GM19463 (cell line): Measurements from ENCODE around the gene SAMSN1.
A peak's percentile ranks its signal among the peaks of the same experiment; 100 is the strongest.
"Not testable (repeated sequence)": the region's sequence is repeated elsewhere in the genome, so short reads cannot be mapped to it uniquely, and the experiment has no call there.

Experiments used
- ATAC-seq: cut with Tn5 transposase; IDR thresholded peaks from one replicate; pipeline ENCODE4 v1.9.1; 2021; ENCODE audit warnings: mild to moderate bottlenecking, moderate library complexity; ENCODE audit not compliant: unreplicated experiment

Gene SAMSN1

DNA sequence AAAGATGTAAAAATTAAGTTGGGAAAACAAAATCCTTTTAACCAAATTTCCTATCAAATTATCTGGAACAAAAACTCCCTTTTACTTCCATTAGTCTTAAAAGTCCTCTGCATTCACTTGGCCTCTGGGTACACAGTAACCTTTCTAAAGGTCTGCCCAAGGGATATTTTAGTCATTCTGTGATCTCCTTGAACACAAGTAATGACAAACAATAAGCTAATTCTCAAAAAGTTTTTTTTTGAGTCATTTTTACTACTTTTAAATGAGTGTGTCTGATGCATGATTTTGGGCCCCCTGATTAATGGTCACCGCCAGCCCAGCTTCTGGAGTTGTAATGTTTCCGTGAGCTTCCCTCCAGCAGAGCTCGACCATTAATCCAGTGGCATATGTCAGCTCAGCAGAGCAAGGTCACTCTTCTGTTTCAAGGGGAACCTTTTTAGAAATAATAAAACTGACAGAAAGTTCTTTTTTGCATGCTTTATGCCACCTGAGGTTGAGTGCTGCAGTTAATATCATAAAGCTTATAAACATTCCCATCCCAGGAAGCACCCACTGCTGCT, 14.3 kb downstream of the SAMSN1 start:
- no peak for ATAC-seq

DNA sequence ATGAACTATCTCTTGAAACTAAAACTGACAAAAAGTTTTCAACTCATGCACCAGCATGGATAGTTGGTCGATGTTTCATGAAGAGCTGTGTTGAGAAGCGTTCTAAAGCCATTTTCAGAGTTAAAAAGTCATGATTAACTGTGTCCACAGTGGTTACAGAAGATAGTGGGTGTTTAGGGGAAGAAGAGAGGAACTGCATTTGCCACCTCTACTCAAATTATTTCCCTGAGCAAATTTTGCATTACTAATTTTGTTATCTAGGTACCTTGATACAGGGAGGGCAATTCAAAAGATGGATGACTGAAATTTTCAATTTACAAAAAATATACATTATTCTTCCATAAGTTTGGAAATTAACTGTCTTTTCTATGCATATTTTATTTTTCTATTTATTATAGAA, 15.5 kb downstream of the SAMSN1 start:
- ATAC-seq: no peak

DNA sequence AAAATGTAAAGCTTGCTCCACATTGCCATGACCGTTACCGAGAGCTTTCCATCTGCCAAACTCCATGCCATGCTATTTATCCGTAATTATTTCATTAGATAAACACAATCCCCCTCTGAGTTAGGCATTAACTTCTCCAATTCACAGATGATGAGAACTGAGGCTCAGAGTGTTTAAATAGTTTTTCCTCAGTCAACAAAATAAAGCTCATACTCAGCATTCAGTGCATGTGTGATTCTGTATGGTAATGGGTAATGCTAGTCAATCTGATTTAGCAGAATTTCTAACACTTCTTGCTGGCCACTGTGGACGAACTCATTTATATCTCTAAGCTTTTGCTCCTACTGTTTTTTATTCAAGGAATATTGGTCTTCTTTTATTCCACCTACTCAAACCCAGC, 17.3 kb downstream of the SAMSN1 start:
- ATAC-seq: no peak

DNA sequence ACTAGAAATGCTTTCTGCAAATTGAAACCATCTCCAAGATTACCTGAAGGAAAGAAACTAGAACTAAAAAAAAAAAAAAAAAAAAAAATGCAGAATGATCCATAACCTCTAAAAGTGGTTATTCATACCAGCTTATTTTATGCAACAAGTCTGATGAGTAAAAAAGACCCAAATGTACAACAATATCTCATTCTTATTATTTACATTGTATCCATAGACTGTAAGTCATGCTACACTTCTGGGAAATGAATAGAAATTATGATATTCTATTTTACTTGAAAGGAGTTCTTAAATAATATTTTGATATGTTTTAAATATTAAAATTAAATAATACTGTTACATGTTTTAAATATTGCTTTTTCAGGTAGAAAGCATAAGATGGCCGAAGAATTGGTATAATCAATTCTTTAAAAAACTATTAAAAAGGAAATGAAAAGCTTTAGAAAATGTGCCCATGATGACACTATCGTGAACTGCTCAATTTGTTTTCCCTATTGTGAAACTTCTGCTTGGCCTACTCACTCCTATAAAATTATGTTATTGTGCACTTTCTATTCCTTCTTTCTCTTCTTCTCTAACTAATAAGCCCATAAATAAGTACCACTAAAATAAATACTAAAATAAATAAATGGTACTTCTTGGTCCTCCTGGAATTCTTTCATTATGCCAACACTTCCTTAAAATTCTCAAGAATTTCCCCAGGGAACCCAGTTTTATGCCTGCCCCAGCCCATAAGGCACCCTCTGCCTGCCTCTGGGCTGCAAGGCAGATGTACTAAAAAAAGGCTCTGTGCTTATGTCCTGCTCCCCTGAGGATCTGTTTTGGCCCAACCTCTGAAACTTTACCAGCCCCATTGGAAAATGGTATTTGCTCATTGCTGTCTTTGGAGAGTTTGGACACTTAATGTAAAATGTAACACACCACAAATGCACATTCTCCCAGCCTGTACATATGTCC, 18.1 kb downstream of the SAMSN1 start:
- no peak for ATAC-seq

DNA sequence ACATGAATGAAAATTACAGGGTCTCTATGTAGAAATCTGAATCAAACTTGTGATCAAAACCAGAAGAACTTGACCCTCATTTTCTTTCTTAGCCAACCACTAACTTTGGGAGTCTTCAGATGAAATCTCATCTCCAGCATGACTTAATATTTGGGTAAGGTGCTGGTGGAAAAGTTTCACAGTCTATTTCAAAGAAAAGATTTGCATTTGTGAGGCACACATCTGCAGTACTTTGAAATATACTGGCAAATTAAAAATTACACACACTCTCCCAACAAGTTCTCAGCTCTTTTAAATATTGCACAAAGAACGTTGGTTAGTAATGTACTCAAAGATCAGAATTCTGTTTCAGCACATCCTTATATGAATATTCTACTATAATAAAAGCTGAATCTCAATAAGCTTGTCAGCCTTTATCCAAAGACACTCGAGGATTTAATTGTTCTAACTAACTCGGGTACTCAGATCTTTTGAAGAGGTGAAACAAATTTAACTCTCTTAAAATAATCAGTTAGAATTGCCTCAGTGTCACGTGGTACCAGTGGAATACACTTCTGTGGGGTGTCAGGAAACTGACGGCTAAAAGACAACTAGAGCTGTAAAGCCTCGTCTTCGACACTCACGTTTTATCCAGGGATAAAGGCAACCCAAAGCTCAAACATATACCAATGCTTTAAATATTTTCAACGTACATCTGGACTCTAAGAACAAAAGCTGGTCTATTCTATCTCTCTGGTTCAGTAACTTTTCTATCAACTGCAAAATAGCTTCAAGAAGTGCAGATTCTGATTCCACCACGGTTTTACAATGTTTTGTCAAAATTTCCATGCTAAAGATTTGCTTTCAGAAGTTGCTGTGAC, 19.0 kb downstream of the SAMSN1 start:
- ATAC-seq: no peak

DNA sequence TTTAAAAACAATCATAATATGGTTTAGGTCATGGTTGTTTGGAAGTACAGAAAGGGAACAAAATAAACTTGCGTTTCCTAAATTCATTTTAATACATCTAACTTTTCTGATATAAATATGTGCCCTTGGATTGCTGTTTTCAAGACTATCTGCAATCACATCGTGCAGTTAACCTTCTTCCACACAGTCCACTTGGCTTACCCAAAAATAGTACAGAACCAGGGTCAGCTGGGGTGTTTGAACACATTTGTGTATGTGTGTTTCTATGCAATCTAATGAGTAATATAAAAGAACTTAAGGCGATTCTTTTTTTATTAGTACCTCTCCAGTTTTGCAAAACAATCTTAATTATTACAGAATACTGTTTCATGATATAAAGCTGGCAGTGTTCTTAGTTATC, 19.9 kb downstream of the SAMSN1 start:
- ATAC-seq: no peak

DNA sequence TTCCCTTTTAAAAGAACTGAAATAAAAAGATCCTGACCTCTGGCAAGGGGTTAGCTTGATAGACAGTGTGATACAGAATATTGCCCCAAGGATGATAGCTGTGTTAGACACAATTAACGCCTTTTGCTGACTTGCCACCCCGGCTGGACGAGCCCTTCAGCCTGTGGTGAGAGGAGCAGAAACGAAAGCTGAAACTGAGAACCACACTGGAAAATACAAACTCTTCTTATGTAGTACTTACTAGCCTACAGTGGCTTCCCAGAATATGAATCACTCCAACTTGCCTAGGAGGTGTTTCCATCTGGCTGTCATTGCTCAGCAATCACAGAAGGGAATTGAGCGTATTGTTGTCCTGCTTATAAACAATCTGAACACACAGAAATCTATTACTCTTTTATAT, 22.9 kb downstream of the SAMSN1 start:
- peak; percentile 91 for ATAC-seq

DNA sequence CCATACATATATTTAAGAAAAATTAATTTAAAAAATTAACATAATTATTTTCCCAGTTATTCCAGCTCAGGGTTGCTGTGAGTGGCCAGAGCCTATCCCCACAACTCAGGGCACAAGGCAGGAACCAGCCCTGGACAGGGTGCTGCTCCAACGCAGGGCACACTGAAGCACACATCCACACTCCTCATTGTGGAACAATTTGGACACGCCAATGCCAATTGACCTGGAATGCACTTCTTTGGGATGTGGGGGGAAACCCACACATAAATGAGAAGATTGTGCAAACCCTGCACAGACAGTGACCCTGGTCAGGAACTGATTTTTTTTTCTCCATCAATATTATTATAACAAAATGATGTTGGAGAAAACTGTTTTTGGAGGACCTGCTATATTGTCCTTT, 23.4 kb downstream of the SAMSN1 start:
- no peak for ATAC-seq

DNA sequence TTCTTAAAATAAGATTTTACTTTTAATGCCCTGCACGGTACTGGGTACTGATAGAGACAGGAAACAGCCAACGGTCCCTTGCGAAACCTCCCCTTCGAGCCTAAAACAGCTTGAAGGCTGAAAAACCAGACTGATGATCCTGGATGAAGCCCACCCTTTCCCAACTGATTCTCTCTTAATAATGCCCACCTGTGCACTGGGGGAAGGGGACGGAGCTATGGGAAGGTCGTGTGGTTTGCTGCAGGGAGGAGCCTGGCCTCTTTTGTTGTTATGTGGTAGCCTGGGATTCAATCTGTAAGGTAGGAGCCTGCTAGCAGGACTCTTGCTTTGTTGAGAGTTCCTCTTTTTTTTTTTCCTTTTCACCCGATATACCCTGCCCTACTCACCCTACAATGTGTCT, 25.6 kb downstream of the SAMSN1 start:
- ATAC-seq: no peak

DNA sequence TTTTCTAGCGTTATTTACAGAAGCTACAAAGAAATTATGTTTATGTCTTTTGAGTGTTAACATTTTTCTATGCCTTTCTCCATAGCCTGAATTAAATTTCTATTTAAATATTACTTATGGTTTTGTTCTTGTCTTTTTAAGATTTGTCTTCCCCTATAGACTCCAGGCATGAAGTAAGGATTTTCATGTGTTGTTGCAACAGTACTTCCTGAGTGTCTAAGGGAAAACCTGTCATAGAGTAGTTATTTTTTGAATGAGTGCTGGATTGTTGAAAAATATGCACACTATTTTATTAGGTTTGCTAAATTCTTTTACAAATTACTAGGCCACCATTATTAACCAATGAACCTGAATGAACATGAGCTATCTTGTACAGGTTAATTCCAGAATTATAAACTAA, 27.1 kb downstream of the SAMSN1 start:
- no peak for ATAC-seq

DNA sequence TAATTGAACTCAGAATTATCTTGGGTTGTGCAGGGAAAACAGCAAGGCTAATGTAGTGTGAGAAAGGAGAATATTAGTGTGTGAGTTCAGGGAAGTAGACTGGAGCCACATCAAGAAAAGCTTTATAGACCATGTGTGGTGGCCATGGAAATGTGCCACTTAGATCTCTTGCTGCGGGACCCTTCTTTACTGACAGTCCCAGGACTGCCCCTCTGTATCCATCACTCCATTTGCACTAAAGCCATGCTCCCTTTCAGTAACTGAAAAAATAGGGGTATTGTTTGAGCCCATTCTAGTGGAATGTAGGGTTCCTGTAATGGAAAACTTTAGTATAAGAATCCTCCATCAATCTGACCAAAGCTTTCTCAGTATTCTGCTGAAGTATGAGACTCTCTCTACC, 32.3 kb downstream of the SAMSN1 start:
- no peak for ATAC-seq

DNA sequence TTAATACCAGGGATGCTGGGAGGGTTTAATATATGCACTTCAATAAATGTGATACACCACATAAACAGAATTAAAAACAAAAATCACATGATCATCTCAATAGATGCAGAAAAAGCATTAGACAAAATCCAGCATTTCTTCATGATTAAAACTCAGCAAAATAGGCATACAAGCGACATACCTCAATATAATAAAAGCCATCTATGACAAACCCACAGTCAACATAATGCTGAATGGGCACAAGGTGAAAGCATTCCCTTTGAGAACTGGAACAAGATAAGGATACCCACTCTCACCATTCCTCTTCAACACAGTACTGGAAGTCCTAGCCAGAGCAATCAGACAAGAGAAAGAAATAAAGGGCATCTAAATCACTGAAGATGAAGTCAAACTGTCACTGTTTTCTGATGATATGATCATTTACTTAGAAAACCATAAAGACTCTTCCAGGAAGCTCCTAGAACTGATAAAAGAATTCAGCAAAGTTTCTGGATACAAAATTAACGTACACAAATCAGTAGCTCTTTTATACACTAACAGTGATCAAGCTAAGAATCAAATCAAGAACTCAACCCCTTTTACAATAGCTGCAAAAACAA, 39.2 kb downstream of the SAMSN1 start:
- not testable (repeated sequence) for ATAC-seq

DNA sequence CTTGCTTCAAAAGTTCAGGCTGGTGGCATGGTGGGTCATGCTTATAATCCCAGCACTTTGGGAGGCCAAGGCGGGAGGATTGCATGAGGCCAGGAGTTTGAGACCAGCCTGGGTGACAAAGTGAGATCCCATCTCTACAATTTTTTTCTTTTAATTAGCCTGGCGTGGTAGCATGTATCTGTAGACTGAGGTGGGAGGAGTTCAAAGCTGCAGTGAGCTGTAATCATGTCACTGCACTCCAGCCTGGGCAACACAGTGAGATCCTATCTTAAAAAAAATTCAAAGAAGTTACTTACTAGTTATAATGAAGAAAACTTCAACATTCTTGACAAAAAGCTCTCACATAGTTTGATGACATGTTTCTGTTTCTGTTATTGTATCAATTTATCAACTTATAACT, 45.2 kb downstream of the SAMSN1 start:
- ATAC-seq: no peak

DNA sequence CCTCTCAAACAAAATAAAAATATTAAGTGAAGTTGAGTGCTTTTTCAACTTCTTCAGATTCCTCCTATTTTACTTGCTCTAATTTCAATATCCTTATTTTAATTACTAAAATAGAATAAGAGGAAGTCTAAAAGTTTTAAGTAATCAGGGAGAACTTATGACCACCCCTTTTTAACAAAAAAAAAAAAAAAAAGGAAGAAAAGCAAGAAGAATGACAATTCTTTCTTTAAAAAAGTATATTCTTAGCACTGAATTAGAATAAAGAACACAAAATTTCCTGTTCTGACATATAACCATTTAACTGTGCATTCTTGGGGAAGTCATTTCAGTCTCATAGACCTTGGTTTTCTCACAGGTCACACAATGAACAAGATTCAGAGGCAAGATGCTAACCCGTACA, 46.8 kb downstream of the SAMSN1 start:
- no peak for ATAC-seq

DNA sequence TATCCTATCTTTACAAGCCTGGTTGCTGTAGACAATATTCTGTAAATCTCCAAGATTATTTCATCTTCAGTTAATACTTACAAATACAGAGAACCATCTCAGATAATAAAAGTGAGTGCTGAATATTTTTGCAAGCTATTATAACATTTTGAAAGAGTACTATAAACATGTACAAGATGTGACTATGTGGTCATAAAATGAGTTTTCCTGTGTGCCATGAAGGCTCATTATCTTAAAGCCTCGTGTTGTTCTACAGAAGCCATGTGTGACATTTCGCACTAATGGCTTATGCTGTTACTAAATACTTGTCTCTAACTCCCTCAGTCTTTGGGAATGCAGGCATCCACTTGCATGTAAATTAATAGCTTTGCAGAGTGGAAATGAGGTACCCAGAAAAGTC, 48.3 kb downstream of the SAMSN1 start:
- no peak for ATAC-seq

DNA sequence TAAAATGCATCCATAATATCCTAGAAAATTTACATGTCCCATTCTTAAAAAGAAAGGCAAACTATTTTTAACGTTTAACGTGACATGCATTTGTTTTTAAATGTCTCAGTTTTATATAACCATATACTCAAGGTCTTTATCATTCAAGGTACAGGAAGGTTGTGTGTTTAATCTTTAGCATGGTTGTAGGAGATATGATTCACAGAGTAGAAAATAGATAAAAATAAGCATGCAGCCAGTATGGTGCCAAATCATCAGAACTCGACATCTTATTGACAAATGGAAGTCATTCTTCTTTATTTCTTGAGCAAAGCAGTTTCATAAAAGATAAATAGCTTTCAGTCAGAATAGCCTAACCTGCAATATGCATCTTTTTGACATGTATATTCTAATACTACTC, 51.0 kb downstream of the SAMSN1 start:
- no peak for ATAC-seq

DNA sequence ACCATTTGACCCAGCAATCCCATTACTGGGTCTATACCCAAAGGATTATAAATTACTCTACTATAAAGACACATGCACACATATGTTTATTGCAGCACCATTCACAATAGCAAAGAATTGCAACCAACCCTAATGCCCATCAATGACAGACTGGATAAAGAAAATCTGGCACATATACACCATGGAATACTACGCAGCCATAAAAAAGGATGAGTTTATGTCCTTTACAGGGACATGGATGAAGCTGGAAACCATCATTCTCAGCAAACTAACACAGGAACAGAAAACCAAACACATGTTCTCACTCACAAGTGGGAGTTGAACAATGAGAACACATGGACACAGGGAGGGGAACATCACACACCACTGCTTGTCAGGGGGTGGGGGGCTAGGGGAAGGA, 51.9 kb downstream of the SAMSN1 start:
- ATAC-seq: not testable (repeated sequence)

DNA sequence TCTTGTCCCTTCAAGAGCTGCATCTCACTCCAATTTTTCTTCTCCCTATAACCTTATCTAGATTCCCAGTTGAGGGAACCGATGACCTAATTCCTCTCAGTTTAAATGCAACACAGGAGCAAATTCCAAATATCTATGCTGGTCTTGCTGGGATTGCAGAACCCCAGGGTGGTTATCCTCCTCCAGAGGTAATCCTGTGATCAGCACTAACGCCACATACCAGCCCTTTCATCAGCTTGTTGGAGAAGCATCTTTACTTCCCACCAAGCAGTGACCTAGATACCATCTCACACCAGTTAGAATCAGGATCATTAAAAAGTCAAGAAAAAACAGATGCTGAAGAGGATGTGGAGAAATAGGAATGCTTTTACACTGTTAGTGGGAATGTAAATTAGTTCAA, 52.4 kb downstream of the SAMSN1 start:
- no peak for ATAC-seq

DNA sequence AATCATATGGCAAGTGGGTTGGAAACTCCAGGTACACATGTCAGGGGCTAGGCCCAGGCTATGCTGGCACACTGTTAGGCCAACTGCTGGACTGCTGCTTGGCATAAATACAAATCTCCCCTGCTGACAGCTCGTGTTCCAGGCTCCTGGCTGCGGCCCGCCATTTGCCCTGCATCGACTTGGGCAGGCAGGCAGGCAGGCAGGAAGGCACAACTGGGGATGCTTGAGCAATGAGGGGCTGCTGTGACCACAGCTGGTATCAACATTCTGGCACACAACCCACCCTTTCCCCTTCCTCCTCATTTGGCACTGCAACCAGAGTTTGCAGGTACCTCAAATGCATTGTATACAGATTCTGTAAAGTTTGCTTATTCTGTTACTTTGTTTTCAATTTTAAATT, 53.2 kb downstream of the SAMSN1 start:
- no peak for ATAC-seq

DNA sequence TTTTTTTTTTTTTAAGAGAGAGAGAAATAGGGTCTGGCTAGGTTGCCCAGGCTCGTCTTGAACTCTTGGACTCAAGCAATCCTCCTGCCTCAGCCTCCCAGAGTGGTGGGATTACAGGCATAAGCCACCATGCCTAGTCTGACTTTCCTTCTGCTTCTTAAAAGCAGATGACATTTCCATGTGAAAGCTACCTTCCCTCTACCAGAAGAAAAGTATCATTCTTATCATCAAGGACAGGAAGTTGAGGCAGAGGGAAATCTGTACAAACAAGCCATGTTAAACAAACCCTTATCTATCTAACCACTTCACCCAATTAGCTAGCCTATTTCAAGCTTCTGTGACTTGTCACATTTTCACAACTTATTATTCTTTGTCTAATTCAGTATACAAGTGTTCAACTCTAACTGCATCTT, 54.8 kb downstream of the SAMSN1 start:
- no peak for ATAC-seq

DNA sequence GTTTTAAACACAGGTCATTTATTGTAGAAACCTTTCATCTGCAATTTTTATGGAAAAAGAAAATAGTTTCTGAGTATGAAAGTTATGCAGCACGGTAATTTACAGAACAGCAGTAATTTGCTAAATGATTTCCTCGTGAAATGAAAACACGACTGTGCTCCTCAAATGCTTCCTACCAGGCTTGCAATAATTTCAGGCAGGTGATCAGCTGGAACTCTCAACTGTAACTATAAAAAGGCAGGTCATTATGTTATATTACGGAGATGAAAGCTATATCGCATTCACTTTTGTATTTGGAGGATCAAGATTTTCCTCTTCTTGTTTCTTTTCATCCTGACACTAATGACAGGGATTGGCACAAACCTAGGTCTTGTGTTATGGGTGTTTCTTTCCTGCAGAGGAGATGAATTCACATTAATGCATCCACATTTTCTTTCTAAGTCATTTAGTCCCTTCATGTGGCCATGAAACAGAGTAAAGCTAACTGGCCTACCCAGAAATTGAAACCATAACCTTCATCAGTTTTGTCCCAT, 57.4 kb downstream of the SAMSN1 start:
- ATAC-seq: no peak
